A172 (cell line): Measurements from ENCODE around the gene DTL. TPM values are rescaled to one million over a fixed set of nuclear protein-coding genes. Genes with fewer than 3 reads are reported as not detected.

Experiments
- DNase-seq: peaks from one replicate; pipeline ENCODE4 v3.0.0-alpha.2; 2015; ENCODE audit warnings: low spot score
- total RNA-seq: library from RNA; depleted of rRNA; stranded (reverse); fragments of >200 nt; shearing (Covaris generic); gene quantifications from 2 replicates; pipeline ENCODE4 v1.2.3, GENCODE V29; 2014

The DTL gene
- total RNA-seq, 1 experiment from 2014 or later = 64.7 TPM

GRCh38 chr1:212091438-212092121, 56.0 kb downstream of the DTL start:
- no peak for DNase-seq

- DNase-seq = no peak
These were observed 61.8 kb downstream of the DTL start for GRCh38 chr1:212097360-212097759.

- no peak for DNase-seq
These were observed 62.8 kb downstream of the DTL start for GRCh38 chr1:212098310-212098709.

GRCh38 chr1:212098771-212099170, 63.2 kb downstream of the DTL start:
- DNase-seq = no peak

- no peak for DNase-seq
These were observed 65.7 kb downstream of the DTL start for GRCh38 chr1:212101251-212101650.

GRCh38 chr1:212101735-212102134, 66.2 kb downstream of the DTL start:
- no peak for DNase-seq

- no peak for DNase-seq
These were observed 69.2 kb downstream of the DTL start for GRCh38 chr1:212104586-212105325.

- DNase-seq = no peak
These were observed 70.8 kb downstream of the DTL start for GRCh38 chr1:212106286-212106792.

- no peak for DNase-seq
These were observed 71.9 kb downstream of the DTL start for GRCh38 chr1:212107481-212107880.

GRCh38 chr1:212108187-212108586, 72.6 kb downstream of the DTL start:
- DNase-seq = no peak

GRCh38 chr1:212108981-212109380, 73.4 kb downstream of the DTL start:
- no peak for DNase-seq

GRCh38 chr1:212109728-212110127, 74.2 kb downstream of the DTL start:
- DNase-seq = no peak

GRCh38 chr1:212110617-212111016, 75.1 kb downstream of the DTL start:
- DNase-seq = no peak

- DNase-seq = no peak
These were observed 76.0 kb downstream of the DTL start for GRCh38 chr1:212111536-212111935.

- no peak for DNase-seq
These were observed 78.2 kb downstream of the DTL start for GRCh38 chr1:212113706-212114105.

GRCh38 chr1:212118167-212118871, 82.8 kb downstream of the DTL start:
- no peak for DNase-seq

GRCh38 chr1:212118872-212119260, 83.3 kb downstream of the DTL start:
- no peak for DNase-seq

GRCh38 chr1:212119397-212119837, 83.9 kb downstream of the DTL start:
- no peak for DNase-seq

- DNase-seq = no peak
These were observed 84.3 kb downstream of the DTL start for GRCh38 chr1:212119863-212120262.

- no peak for DNase-seq
These were observed 86.2 kb downstream of the DTL start for GRCh38 chr1:212121779-212122178.

- no peak for DNase-seq
These were observed 89.4 kb downstream of the DTL start for GRCh38 chr1:212124690-212125582.

- DNase-seq = no peak
These were observed 90.1 kb downstream of the DTL start for GRCh38 chr1:212125654-212126053.
